HepG2 (cell line): ENCODE data around the gene DDX46. TPM values are rescaled to one million over a fixed set of nuclear protein-coding genes. Genes with fewer than 3 reads are reported as not detected.

ENCODE experiments used
- AGO2 ChIP-seq: fragments of 200-400 bp; formaldehyde crosslinking; optimal IDR thresholded peaks from 2 replicates; pipeline ENCODE3; 2017; ENCODE audit warnings: mild to moderate bottlenecking, low read depth, low read length, moderate library complexity
- ARNTL ChIP-seq: sonication (generic); formaldehyde crosslinking; IDR thresholded peaks from 2 replicates; pipeline ENCODE4 v1.4.0; 2020; ENCODE audit warnings: mild to moderate bottlenecking, missing genetic modification reagents
- GLI4 ChIP-seq: sonication (generic); formaldehyde crosslinking; IDR thresholded peaks from 2 replicates; pipeline ENCODE4 v1.5.1; 2020; ENCODE audit warnings: missing genetic modification reagents, mild to moderate bottlenecking, moderate library complexity, borderline replicate concordance
- HNF1B ChIP-seq: sonication (generic); formaldehyde crosslinking; IDR thresholded peaks from 2 replicates; pipeline ENCODE4 v1.5.1; 2020; ENCODE audit warnings: mild to moderate bottlenecking, moderate library complexity, missing genetic modification reagents
- MATR3 ChIP-seq: sonication (generic); formaldehyde crosslinking; IDR thresholded peaks from 2 replicates; pipeline ENCODE4 v1.4.0; 2020; ENCODE audit warnings: missing genetic modification reagents
- NAIF1 ChIP-seq: sonication (generic); formaldehyde crosslinking; IDR thresholded peaks from 2 replicates; pipeline ENCODE4 v1.5.0; 2020; ENCODE audit warnings: mild to moderate bottlenecking, missing genetic modification reagents, borderline replicate concordance
- NFAT5 ChIP-seq: sonication (generic); formaldehyde crosslinking; IDR thresholded peaks from 2 replicates; pipeline ENCODE4 v1.4.0; 2020; ENCODE audit warnings: missing genetic modification reagents
- SP140L ChIP-seq: sonication (generic); formaldehyde crosslinking; IDR thresholded peaks from 2 replicates; pipeline ENCODE4 v1.4.0; 2020; ENCODE audit warnings: missing genetic modification reagents, borderline replicate concordance
- TAF1 ChIP-seq: sonication (generic); formaldehyde crosslinking; IDR thresholded peaks from 2 replicates; pipeline ENCODE4 v1.4.0; 2020; ENCODE audit warnings: missing genetic modification reagents
- TBX2 ChIP-seq: sonication (generic); formaldehyde crosslinking; IDR thresholded peaks from 2 replicates; pipeline ENCODE4 v1.5.0; 2020; ENCODE audit warnings: missing genetic modification reagents, mild to moderate bottlenecking, borderline replicate concordance
- ZBTB1 ChIP-seq: sonication (generic); formaldehyde crosslinking; IDR thresholded peaks from 2 replicates; pipeline ENCODE4 v1.4.0; 2020; ENCODE audit warnings: missing genetic modification reagents, borderline replicate concordance
- ZBTB20 ChIP-seq: sonication (generic); formaldehyde crosslinking; IDR thresholded peaks from 2 replicates; pipeline ENCODE4 v1.8.1; 2023; ENCODE audit warnings: missing genetic modification reagents, low read depth, mild to moderate bottlenecking, borderline replicate concordance
- ZBTB33 ChIP-seq: sonication (generic); formaldehyde crosslinking; IDR thresholded peaks from 2 replicates; pipeline ENCODE4 v1.4.0; 2020; ENCODE audit warnings: missing genetic modification reagents
- ZNF12 ChIP-seq: sonication (generic); formaldehyde crosslinking; IDR thresholded peaks from 2 replicates; pipeline ENCODE4 v1.5.0; 2020; ENCODE audit warnings: missing genetic modification reagents
- ZNF232 ChIP-seq: sonication (generic); formaldehyde crosslinking; IDR thresholded peaks from 2 replicates; pipeline ENCODE4 v1.4.0; 2020; ENCODE audit warnings: missing genetic modification reagents, borderline replicate concordance
- ZNF234 ChIP-seq: sonication (generic); formaldehyde crosslinking; conservative IDR thresholded peaks from 2 replicates; pipeline ENCODE4 v1.5.1; 2020; ENCODE audit warnings: mild to moderate bottlenecking, missing genetic modification reagents
- ZNF292 ChIP-seq: sonication (generic); formaldehyde crosslinking; IDR thresholded peaks from 2 replicates; pipeline ENCODE4 v1.8.1; 2022; ENCODE audit warnings: mild to moderate bottlenecking, low read depth, missing genetic modification reagents, borderline replicate concordance
- ZNF580 ChIP-seq: IDR thresholded peaks from 2 replicates; pipeline ENCODE4 v1.6.1; 2016; ENCODE audit warnings: low read depth, borderline replicate concordance
- ZNF747 ChIP-seq: sonication (generic); formaldehyde crosslinking; IDR thresholded peaks from 2 replicates; pipeline ENCODE4 v1.8.1; 2023; ENCODE audit warnings: missing genetic modification reagents, mild to moderate bottlenecking, borderline replicate concordance
- polyA plus RNA-seq, 8 experiments: library from polyadenylated mRNA; depleted of rRNA in 3 of 8; stranded (reverse) in 7 of 8; unstranded in 1 of 8; fragments of >200 nt; fragmentation: Illumina TruSeq in 4 of 8; extraction: Trizol in 4 of 8; gene quantifications; 2 replicates each; pipeline versions ENCODE4 v1.2.1 to v1.2.3, GENCODE V29; 2011 to 2016; ENCODE audit warnings: low read depth in 4 of 8, missing spikeins in 1 of 8, mixed read lengths in 1 of 8; ENCODE audit not compliant: insufficient read depth in 1 of 8
- total RNA-seq, 5 experiments: library from RNA; depleted of rRNA; stranded (reverse); fragments of >200 nt; fragmentation: Illumina TruSeq; extraction: Trizol; gene quantifications; 2 replicates each; pipeline ENCODE4 v1.2.3, GENCODE V29; 2016; ENCODE audit warnings: low read depth in 1 of 5

DDX46 gene
- total and polyA plus RNA-seq, 2 of the 13 experiments (the other 11 are each of a cell fraction or from before 2014, with no cell fraction given) = 27.3 to 59.3 TPM

- TF ChIP-seq ZBTB20 (CRISPR knock-in tag) (no peak; the same call in 1 of the 2 replicates), ZBTB1 (CRISPR knock-in tag) (no peak), ZNF747 (CRISPR knock-in tag) (peak; percentile 96), TAF1 (peak; percentile 81), GLI4 (CRISPR knock-in tag) (no peak; the same call in 1 of the 2 replicates), ZNF232 (CRISPR knock-in tag) (peak; percentile 92; the same call in 1 of the 2 replicates), ZNF234 (no peak), MATR3 (CRISPR knock-in tag) (no peak), ZNF292 (CRISPR knock-in tag) (peak; percentile 82), NFAT5 (CRISPR knock-in tag) (0 out of 2 replicates have a peak, but pooled peaks have one; percentile 46), ARNTL (peak; percentile 97), ZNF580 (peak; percentile 87), NAIF1 (CRISPR knock-in tag) (no peak), TBX2 (CRISPR knock-in tag) (peak; percentile 91), ZBTB33 (CRISPR knock-in tag) (peak; percentile 84), HNF1B (peak; percentile 95), ZNF12 (CRISPR knock-in tag) (peak; percentile 63), AGO2 (peak; percentile 69), SP140L (CRISPR knock-in tag) (no peak)
These were observed 20.2 kb upstream of the DDX46 start, which contains the start of gene CAMLG (continued) for GRCh38 chr5:134738133-134738962.
